Suprapubic skin (tissue), 4 donors: ENCODE data around the gene CREG1.

ENCODE experiments used
- CTCF ChIP-seq, 2 donors: fragments of 200-600 bp in 1 of 2; fragments of 450-650 bp in 1 of 2; sonication (generic) in 1 of 2; IDR thresholded peaks; one replicate each; pipeline ENCODE4 v1.5.1; 2016 to 2019; ENCODE audit warnings: antibody characterized with exemption in 2 of 2, mild to moderate bottlenecking in 1 of 2, moderate library complexity in 1 of 2
- EP300 ChIP-seq: sonication (generic); formaldehyde crosslinking; IDR thresholded peaks from one replicate; pipeline ENCODE4 v1.6.1; 2017; ENCODE audit warnings: antibody characterized with exemption
- POLR2A ChIP-seq, 2 donors: fragments of 450-650 bp; IDR thresholded peaks; one replicate each; pipeline ENCODE4 v1.6.1; 2017; ENCODE audit warnings: antibody characterized with exemption in 2 of 2, mild to moderate bottlenecking in 2 of 2, moderate library complexity in 2 of 2
- POLR2AphosphoS5 ChIP-seq, 3 donors: sonication (generic); formaldehyde crosslinking; IDR thresholded peaks; one replicate each; pipeline ENCODE4 v1.6.1; 2017; ENCODE audit warnings: antibody characterized with exemption in 3 of 3

- TF ChIP-seq POLR2A (IDR thresholded peaks at IDR 0.05): no peak
- no peak for TF ChIP-seq CTCF (IDR thresholded peaks at IDR 0.05)
- no peak for TF ChIP-seq POLR2AphosphoS5 (IDR thresholded peaks at IDR 0.05)
- TF ChIP-seq EP300: no peak
Observed at GRCh38 chr1:167545349-167545748, 8.2 kb downstream of the CREG1 start.
